HEK293 (cell line): ENCODE results near the gene PDAP1.

Experiments
- CTCF ChIA-PET: fragments of 350-600 bp; formaldehyde crosslinking; extraction: SDS; loops from one replicate; lab custom pipeline; 2021; ENCODE audit warnings: antibody characterized with exemption; lab: Yijun Ruan, JAX
- POLR2A ChIA-PET: fragments of 300-600 bp; formaldehyde crosslinking; extraction: SDS; loops from one replicate; lab custom pipeline; 2020; ENCODE audit warnings: antibody characterized with exemption, inconsistent platforms; lab: Yijun Ruan, JAX
- H3K27ac ChIP-seq: fragments of 200-500 bp; sonication (Bioruptor generic); 2 replicates; pipeline ENCODE4 v1.5.1; 2014; ENCODE audit warnings: low read depth, low read length, control low read depth, inconsistent platforms; ENCODE audit errors: extremely low read depth
- H3K36me3 ChIP-seq, 2 experiments: fragments of 200-500 bp in 1 of 2; sonication (Bioruptor generic) in 1 of 2; 1 replicate in 1 of 2; 2 replicates in 1 of 2; pipeline ENCODE4 v1.5.1; 2014 to 2017; ENCODE audit warnings: inconsistent platforms in 2 of 2, low read length in 2 of 2; ENCODE audit not compliant: control insufficient read depth in 2 of 2, insufficient read depth in 1 of 2
- H3K4me1 ChIP-seq: fragments of 200-500 bp; sonication (Bioruptor generic); 2 replicates; pipeline ENCODE4 v1.5.1; 2014; ENCODE audit warnings: mild to moderate bottlenecking, low read length, inconsistent platforms; ENCODE audit not compliant: control insufficient read depth, insufficient read depth
- H3K4me3 ChIP-seq: 2 replicates; pipeline ENCODE4 v1.5.1; 2011; ENCODE audit warnings: low read depth, mild to moderate bottlenecking, control low read depth, low read length, moderate library complexity
- H3K9me3 ChIP-seq: fragments of 200-500 bp; sonication (Bioruptor generic); 2 replicates; pipeline ENCODE4 v1.5.1; 2014; ENCODE audit warnings: low read depth, low read length, inconsistent platforms; ENCODE audit not compliant: control insufficient read depth, insufficient read depth
- FEZF1 ChIP-seq: fragments of 450-650 bp; formaldehyde crosslinking; IDR thresholded peaks from 2 replicates; pipeline ENCODE4 v1.5.1; 2016; ENCODE audit warnings: missing biosample characterization, missing genetic modification characterization
- KLF1 ChIP-seq: fragments of 450-650 bp; formaldehyde crosslinking; IDR thresholded peaks from 2 replicates; pipeline ENCODE4 v1.5.1; 2016; ENCODE audit warnings: missing biosample characterization, missing genetic modification characterization
- SCRT1 ChIP-seq: fragments of 450-650 bp; formaldehyde crosslinking; IDR thresholded peaks from 2 replicates; pipeline ENCODE4 v1.5.1; 2016; ENCODE audit warnings: missing biosample characterization, missing genetic modification characterization, borderline replicate concordance
- SETDB1 ChIP-seq: IDR thresholded peaks from one replicate; pipeline ENCODE4 v1.6.1; 2017; ENCODE audit warnings: mild to moderate bottlenecking, low read length, moderate library complexity, mixed read lengths; ENCODE audit not compliant: insufficient read length
- SP3 ChIP-seq: fragments of 450-650 bp; formaldehyde crosslinking; IDR thresholded peaks from 2 replicates; pipeline ENCODE4 v1.5.1; 2016; ENCODE audit warnings: missing biosample characterization, missing genetic modification characterization
- ZBTB1 ChIP-seq: fragments of 450-650 bp; formaldehyde crosslinking; IDR thresholded peaks from 2 replicates; pipeline ENCODE4 v1.5.1; 2016; ENCODE audit warnings: missing biosample characterization, missing genetic modification characterization
- ZBTB10 ChIP-seq: fragments of 450-650 bp; formaldehyde crosslinking; IDR thresholded peaks from 2 replicates; pipeline ENCODE4 v1.5.1; 2016; ENCODE audit warnings: missing biosample characterization, missing genetic modification characterization
- ZBTB26 ChIP-seq: fragments of 450-650 bp; formaldehyde crosslinking; optimal IDR thresholded peaks from 2 replicates; pipeline ENCODE3; 2016; ENCODE audit warnings: missing biosample characterization, mild to moderate bottlenecking, missing genetic modification characterization
- ZBTB8A ChIP-seq: fragments of 450-650 bp; formaldehyde crosslinking; IDR thresholded peaks from 2 replicates; pipeline ENCODE4 v1.5.1; 2016; ENCODE audit warnings: missing biosample characterization, missing genetic modification characterization
- ZNF169 ChIP-seq: fragments of 450-650 bp; formaldehyde crosslinking; IDR thresholded peaks from 2 replicates; pipeline ENCODE4 v1.5.1; 2016; ENCODE audit warnings: missing biosample characterization, missing genetic modification characterization
- ZNF19 ChIP-seq: fragments of 450-650 bp; formaldehyde crosslinking; IDR thresholded peaks from 2 replicates; pipeline ENCODE4; 2016; ENCODE audit warnings: missing biosample characterization, missing genetic modification characterization, low read depth
- ZNF211 ChIP-seq: fragments of 450-650 bp; formaldehyde crosslinking; IDR thresholded peaks from 2 replicates; pipeline ENCODE4 v1.5.1; 2016; ENCODE audit warnings: low read depth, missing biosample characterization, missing genetic modification characterization
- ZNF341 ChIP-seq: fragments of 450-650 bp; formaldehyde crosslinking; IDR thresholded peaks from 2 replicates; pipeline ENCODE4; 2016; ENCODE audit warnings: low read depth, missing biosample characterization, missing genetic modification characterization
- ZNF362 ChIP-seq: fragments of 450-650 bp; formaldehyde crosslinking; IDR thresholded peaks from 2 replicates; pipeline ENCODE4 v1.5.1; 2016; ENCODE audit warnings: missing biosample characterization, missing genetic modification characterization
- ZNF404 ChIP-seq: fragments of 450-650 bp; formaldehyde crosslinking; IDR thresholded peaks from 2 replicates; pipeline ENCODE4 v1.5.1; 2017; ENCODE audit warnings: missing biosample characterization, missing genetic modification characterization
- ZNF473 ChIP-seq: fragments of 450-650 bp; formaldehyde crosslinking; IDR thresholded peaks from 2 replicates; pipeline ENCODE4 v1.5.1; 2017; ENCODE audit warnings: missing biosample characterization, missing genetic modification characterization
- ZNF639 ChIP-seq: fragments of 450-650 bp; formaldehyde crosslinking; IDR thresholded peaks from 2 replicates; pipeline ENCODE4 v1.5.1; 2016; ENCODE audit warnings: missing biosample characterization, missing genetic modification characterization
- ZNF645 ChIP-seq: fragments of 450-650 bp; formaldehyde crosslinking; IDR thresholded peaks from 2 replicates; pipeline ENCODE4; 2016; ENCODE audit warnings: missing biosample characterization, missing genetic modification characterization
- ZNF654 ChIP-seq: fragments of 450-650 bp; formaldehyde crosslinking; IDR thresholded peaks from 2 replicates; pipeline ENCODE4 v1.5.1; 2016; ENCODE audit warnings: low read depth, missing biosample characterization, missing genetic modification characterization
- ZNF664 ChIP-seq: fragments of 450-650 bp; formaldehyde crosslinking; IDR thresholded peaks from 2 replicates; pipeline ENCODE4 v1.5.1; 2016; ENCODE audit warnings: missing biosample characterization, missing genetic modification characterization
- ZNF677 ChIP-seq: fragments of 450-650 bp; IDR thresholded peaks from 2 replicates; pipeline ENCODE4 v1.5.0; 2018; ENCODE audit warnings: missing biosample characterization, mild to moderate bottlenecking, missing genetic modification characterization, moderate library complexity
- ZNF792 ChIP-seq: fragments of 450-650 bp; formaldehyde crosslinking; IDR thresholded peaks from 2 replicates; pipeline ENCODE4 v1.5.1; 2016; ENCODE audit warnings: missing biosample characterization, missing genetic modification characterization
- ZSCAN30 ChIP-seq: fragments of 450-650 bp; IDR thresholded peaks from 2 replicates; pipeline ENCODE4 v1.5.1; 2018; ENCODE audit warnings: missing biosample characterization, mild to moderate bottlenecking, missing genetic modification characterization, moderate library complexity

Gene PDAP1

GRCh38 chr7:99422625-99423024, 14.2 kb upstream of the PDAP1 start (continued):
- no peak for TF ChIP-seq ZBTB10 (tag by site-specific recombination)
- no peak for TF ChIP-seq SETDB1
- TF ChIP-seq ZNF654 (tag by site-specific recombination) = no peak
- TF ChIP-seq ZNF639 (tag by site-specific recombination) = no peak
- TF ChIP-seq ZBTB1 (tag by site-specific recombination) = no peak

GRCh38 chr7:99422186-99422585, 13.8 kb upstream of the PDAP1 start:
- ChIA-PET POLR2A (interaction anchor here (4.9 kb wide), 1 partner anchor 13 kb away, joined by 36 read pairs; the partner anchor contains the start of genes BUD31 and PDAP1), CTCF (interaction anchor here (0.6 to 0.7 kb wide), 2 partner anchors 27 to 60 kb away, joined by 3 read pairs; no protein-coding TSS in a partner anchor)
- peaks cover 23 to 82% of the 10 kb centered on the region in 2 experiments for H3K36me3 ChIP-seq
- no peak for TF ChIP-seq ZNF645 (tag by site-specific recombination)
- TF ChIP-seq ZNF677 (tag by site-specific recombination) = no peak
- TF ChIP-seq KLF1 (tag by site-specific recombination) = no peak
- TF ChIP-seq ZBTB8A (tag by site-specific recombination) = no peak
- TF ChIP-seq ZSCAN30 (tag by site-specific recombination) = no peak
- TF ChIP-seq ZNF169 (tag by site-specific recombination) = no peak
- TF ChIP-seq ZNF362 (tag by site-specific recombination) = no peak
- TF ChIP-seq SCRT1 = no peak
- no peak for TF ChIP-seq ZNF341
- TF ChIP-seq SP3 = no peak
- no peak for TF ChIP-seq ZNF792 (tag by site-specific recombination)
- no peak for TF ChIP-seq FEZF1 (tag by site-specific recombination)
- no peak for TF ChIP-seq ZBTB26 (tag by site-specific recombination)
- TF ChIP-seq ZNF404 (tag by site-specific recombination) = no peak
- no peak for TF ChIP-seq ZNF19 (tag by site-specific recombination)
- no peak for TF ChIP-seq ZNF473 (tag by site-specific recombination)
- no peak for TF ChIP-seq ZNF664
- no peak for TF ChIP-seq ZNF211 (tag by site-specific recombination)
- H3K4me3 ChIP-seq = no peak overlapping the region
- H3K27ac ChIP-seq = no peak overlapping the region
- no peaks in the 10 kb centered on the region for H3K9me3 ChIP-seq
- no peaks in the 10 kb centered on the region for H3K4me1 ChIP-seq
